GM19372 (cell line): ENCODE data around the gene COL7A1.

Experiments
- ATAC-seq: cut with Tn5 transposase; IDR thresholded peaks from one replicate; pipeline ENCODE4 v1.9.1; 2021; ENCODE audit warnings: mild to moderate bottlenecking, low read depth, moderate library complexity; ENCODE audit not compliant: unreplicated experiment

The COL7A1 gene

GRCh38 chr3:48619541-48620524 is 24.7 kb upstream of the COL7A1 start:
- no peak for ATAC-seq

- no peak for ATAC-seq
These were observed 22.4 kb upstream of the COL7A1 start for GRCh38 chr3:48617559-48617958.

- no peak for ATAC-seq
These were observed 18.9 kb upstream of the COL7A1 start for GRCh38 chr3:48614044-48614443.

GRCh38 chr3:48612309-48612708 is 17.2 kb upstream of the COL7A1 start:
- ATAC-seq: no peak

GRCh38 chr3:48609088-48610005 is 14.2 kb upstream of the COL7A1 start, which contains the start of gene UQCRC1:
Gene UQCRC1, minus strand, starts transcription at chr3:48609646. Its CDS starts 26 bp downstream, at chr3:48609620.
- ATAC-seq: peak; percentile 97

- no peak for ATAC-seq
These were observed 12.4 kb upstream of the COL7A1 start for GRCh38 chr3:48607519-48607918.

- no peak for ATAC-seq
These were observed 6.5 kb upstream of the COL7A1 start for GRCh38 chr3:48601622-48601994.

- no peak for ATAC-seq
These were observed 5.8 kb upstream of the COL7A1 start for GRCh38 chr3:48600711-48601621.

- ATAC-seq: no peak
These were observed 4.6 kb upstream of the COL7A1 start for GRCh38 chr3:48599509-48600285.

- no peak for ATAC-seq
These were observed 4.0 kb upstream of the COL7A1 start for GRCh38 chr3:48599077-48599501.

GRCh38 chr3:48598323-48599076 is 3.4 kb upstream of the COL7A1 start:
- ATAC-seq: no peak

- ATAC-seq: no peak
These were observed 2.3 kb upstream of the COL7A1 start for GRCh38 chr3:48597408-48597800.

GRCh38 chr3:48596676-48597407 is 1.7 kb upstream of the COL7A1 start:
- no peak for ATAC-seq

- ATAC-seq: no peak
These were observed 1.0 kb upstream of the COL7A1 start for GRCh38 chr3:48596157-48596556.

GRCh38 chr3:48595526-48596121 is 495 bp upstream of the COL7A1 start:
- no peak for ATAC-seq

GRCh38 chr3:48594417-48595049 is 596 bp downstream of the COL7A1 start:
- ATAC-seq: no peak

GRCh38 chr3:48593337-48593736 is 1.8 kb downstream of the COL7A1 start:
- ATAC-seq: no peak
